ENCODE data around the gene GEMIN7. TPM values are rescaled to one million over a fixed set of nuclear protein-coding genes. Genes with fewer than 3 reads are reported as not detected.
A peak's percentile ranks its signal among the peaks of the same experiment; 100 is the strongest.

The GEMIN7 gene
- total and polyA plus RNA-seq, 2 of the 13 experiments (the other 11 are each of a cell fraction or from before 2014, with no cell fraction given), result 24.1 to 30.6 TPM

DNA sequence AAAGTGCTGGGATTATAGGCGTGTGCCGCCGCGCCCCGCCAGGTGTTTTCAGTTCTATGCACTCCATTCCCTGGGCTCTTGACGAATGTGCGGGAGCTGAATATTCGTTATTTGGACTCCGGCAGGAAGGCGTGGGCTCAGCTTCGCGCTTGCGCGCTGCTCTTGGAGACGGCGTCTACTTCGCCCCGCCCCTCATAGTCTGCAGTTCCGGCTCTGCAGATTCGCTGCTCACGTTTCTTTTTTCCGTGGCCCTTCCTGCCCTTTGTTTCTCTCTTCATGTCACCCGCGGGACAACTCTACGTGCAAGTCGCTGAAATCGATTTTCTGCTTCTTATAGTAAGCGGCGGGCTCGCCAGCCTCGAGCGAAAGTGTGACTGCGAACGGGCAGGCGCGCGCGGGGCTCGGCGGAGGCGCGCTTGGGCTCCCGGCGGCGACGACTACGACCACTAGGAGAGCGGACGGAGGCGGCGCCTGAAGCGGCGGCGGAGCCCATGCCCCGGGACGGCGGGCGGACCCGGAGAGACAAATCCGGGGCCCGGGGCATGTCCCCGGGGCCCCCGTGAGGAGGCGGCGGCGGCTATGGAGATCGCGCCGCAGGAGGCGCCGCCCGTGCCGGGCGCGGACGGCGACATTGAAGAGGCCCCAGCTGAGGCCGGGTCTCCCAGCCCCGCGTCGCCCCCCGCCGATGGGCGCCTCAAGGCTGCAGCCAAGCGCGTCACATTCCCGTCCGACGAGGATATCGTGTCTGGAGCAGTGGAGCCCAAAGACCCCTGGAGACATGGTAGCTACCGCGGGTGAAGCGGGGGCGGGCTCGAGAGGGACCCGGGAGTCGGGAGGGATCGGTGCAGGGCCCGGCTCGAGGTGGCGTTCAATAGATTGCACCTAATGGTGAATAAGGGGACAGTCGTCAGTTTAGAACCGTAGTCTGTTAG is 14.0 kb downstream of the GEMIN7 start, which contains the start of gene PPP1R37 (continued):
- peak; percentile 33; the same call in 1 of the 2 replicates for TF ChIP-seq RARA (CRISPR knock-in tag; IDR thresholded peaks at IDR 0.05)
- TF ChIP-seq NCOA1 (CRISPR knock-in tag; IDR thresholded peaks at IDR 0.05), result peak; percentile 77; the same call in 1 of the 2 replicates
- 0 out of 2 replicates have a peak, but pooled peaks have one; percentile 30 for TF ChIP-seq RXRA (CRISPR knock-in tag; IDR thresholded peaks at IDR 0.05)
- no peak for TF ChIP-seq KLF15 (CRISPR knock-in tag; IDR thresholded peaks at IDR 0.05; ENCODE audit: borderline replicate concordance)
- TF ChIP-seq, protein P1, sequence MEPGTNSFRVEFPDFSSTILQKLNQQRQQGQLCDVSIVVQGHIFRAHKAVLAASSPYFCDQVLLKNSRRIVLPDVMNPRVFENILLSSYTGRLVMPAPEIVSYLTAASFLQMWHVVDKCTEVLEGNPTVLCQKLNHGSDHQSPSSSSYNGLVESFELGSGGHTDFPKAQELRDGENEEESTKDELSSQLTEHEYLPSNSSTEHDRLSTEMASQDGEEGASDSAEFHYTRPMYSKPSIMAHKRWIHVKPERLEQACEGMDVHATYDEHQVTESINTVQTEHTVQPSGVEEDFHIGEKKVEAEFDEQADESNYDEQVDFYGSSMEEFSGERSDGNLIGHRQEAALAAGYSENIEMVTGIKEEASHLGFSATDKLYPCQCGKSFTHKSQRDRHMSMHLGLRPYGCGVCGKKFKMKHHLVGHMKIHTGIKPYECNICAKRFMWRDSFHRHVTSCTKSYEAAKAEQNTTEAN (CRISPR knock-in tag; conservative IDR thresholded peaks at IDR 0.05), result peak; percentile 34; the same call in 1 of the 2 replicates
- peak; percentile 27; the same call in 1 of the 2 replicates for TF ChIP-seq ZNF629 (CRISPR knock-in tag; conservative IDR thresholded peaks at IDR 0.05)
- TF ChIP-seq, protein P2, sequence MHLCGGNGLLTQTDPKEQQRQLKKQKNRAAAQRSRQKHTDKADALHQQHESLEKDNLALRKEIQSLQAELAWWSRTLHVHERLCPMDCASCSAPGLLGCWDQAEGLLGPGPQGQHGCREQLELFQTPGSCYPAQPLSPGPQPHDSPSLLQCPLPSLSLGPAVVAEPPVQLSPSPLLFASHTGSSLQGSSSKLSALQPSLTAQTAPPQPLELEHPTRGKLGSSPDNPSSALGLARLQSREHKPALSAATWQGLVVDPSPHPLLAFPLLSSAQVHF (CRISPR knock-in tag; IDR thresholded peaks at IDR 0.05), result 0 out of 2 replicates have a peak, but pooled peaks have one; percentile 77
- TF ChIP-seq GLI4 (CRISPR knock-in tag; IDR thresholded peaks at IDR 0.05; ENCODE audit: borderline replicate concordance), result no peak
- TF ChIP-seq, protein P3, sequence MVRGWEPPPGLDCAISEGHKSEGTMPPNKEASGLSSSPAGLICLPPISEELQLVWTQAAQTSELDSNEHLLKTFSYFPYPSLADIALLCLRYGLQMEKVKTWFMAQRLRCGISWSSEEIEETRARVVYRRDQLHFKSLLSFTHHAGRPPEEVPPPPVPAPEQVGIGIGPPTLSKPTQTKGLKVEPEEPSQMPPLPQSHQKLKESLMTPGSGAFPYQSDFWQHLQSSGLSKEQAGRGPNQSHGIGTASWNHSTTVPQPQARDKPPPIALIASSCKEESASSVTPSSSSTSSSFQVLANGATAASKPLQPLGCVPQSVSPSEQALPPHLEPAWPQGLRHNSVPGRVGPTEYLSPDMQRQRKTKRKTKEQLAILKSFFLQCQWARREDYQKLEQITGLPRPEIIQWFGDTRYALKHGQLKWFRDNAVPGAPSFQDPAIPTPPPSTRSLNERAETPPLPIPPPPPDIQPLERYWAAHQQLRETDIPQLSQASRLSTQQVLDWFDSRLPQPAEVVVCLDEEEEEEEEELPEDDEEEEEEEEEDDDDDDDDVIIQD (CRISPR knock-in tag; IDR thresholded peaks at IDR 0.05; ENCODE audit: low read depth), result no peak
- peak; percentile 92 for TF ChIP-seq MAZ (IDR thresholded peaks at IDR 0.05; ENCODE audit: borderline replicate concordance, low read depth, low read length)
- TF ChIP-seq MAZ (CRISPR knock-in tag; IDR thresholded peaks at IDR 0.05; ENCODE audit: low read depth), result peak; percentile 63
- peak; percentile 99 for TF ChIP-seq KMT2B (CRISPR knock-in tag; IDR thresholded peaks at IDR 0.05)
- TF ChIP-seq JDP2 (CRISPR knock-in tag; IDR thresholded peaks at IDR 0.05; ENCODE audit: borderline replicate concordance), result no peak
- no peak for TF ChIP-seq SOX6 (IDR thresholded peaks at IDR 0.05)
- peak; percentile 50; the same call in 1 of the 2 replicates for TF ChIP-seq SOX6 (CRISPR knock-in tag; IDR thresholded peaks at IDR 0.05)
- TF ChIP-seq, protein P4, sequence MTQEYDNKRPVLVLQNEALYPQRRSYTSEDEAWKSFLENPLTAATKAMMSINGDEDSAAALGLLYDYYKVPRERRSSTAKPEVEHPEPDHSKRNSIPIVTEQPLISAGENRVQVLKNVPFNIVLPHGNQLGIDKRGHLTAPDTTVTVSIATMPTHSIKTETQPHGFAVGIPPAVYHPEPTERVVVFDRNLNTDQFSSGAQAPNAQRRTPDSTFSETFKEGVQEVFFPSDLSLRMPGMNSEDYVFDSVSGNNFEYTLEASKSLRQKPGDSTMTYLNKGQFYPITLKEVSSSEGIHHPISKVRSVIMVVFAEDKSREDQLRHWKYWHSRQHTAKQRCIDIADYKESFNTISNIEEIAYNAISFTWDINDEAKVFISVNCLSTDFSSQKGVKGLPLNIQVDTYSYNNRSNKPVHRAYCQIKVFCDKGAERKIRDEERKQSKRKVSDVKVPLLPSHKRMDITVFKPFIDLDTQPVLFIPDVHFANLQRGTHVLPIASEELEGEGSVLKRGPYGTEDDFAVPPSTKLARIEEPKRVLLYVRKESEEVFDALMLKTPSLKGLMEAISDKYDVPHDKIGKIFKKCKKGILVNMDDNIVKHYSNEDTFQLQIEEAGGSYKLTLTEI (CRISPR knock-in tag; conservative IDR thresholded peaks at IDR 0.05), result no peak
- TF ChIP-seq KDM5B (CRISPR knock-in tag; IDR thresholded peaks at IDR 0.05; ENCODE audit: borderline replicate concordance), result peak; percentile 87
- TF ChIP-seq, protein P5, sequence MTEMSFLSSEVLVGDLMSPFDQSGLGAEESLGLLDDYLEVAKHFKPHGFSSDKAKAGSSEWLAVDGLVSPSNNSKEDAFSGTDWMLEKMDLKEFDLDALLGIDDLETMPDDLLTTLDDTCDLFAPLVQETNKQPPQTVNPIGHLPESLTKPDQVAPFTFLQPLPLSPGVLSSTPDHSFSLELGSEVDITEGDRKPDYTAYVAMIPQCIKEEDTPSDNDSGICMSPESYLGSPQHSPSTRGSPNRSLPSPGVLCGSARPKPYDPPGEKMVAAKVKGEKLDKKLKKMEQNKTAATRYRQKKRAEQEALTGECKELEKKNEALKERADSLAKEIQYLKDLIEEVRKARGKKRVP (CRISPR knock-in tag; IDR thresholded peaks at IDR 0.05), result peak in 1 of 2 experiments; percentile 45; a peak in 1 of 4 replicates
- TF ChIP-seq ZKSCAN8 (CRISPR knock-in tag; IDR thresholded peaks at IDR 0.05; ENCODE audit: borderline replicate concordance), result no peak
- no peak for TF ChIP-seq ZNF549 (CRISPR knock-in tag; IDR thresholded peaks at IDR 0.05)
- TF ChIP-seq ZNF75D (CRISPR knock-in tag; IDR thresholded peaks at IDR 0.05; ENCODE audit: borderline replicate concordance), result peak; percentile 34; the same call in 1 of the 2 replicates
- TF ChIP-seq TBX2 (CRISPR knock-in tag; IDR thresholded peaks at IDR 0.05; ENCODE audit: borderline replicate concordance), result peak; percentile 55; the same call in 1 of the 2 replicates
